Suprapubic skin (tissue), 4 donors: ENCODE data around the gene NANS. TPM values are rescaled to one million over a fixed set of nuclear protein-coding genes. Genes with fewer than 3 reads are reported as not detected.

Experiments used
- DNase-seq, 2 donors: peaks; one replicate each; pipeline ENCODE4 v3.0.0-alpha.2; 2019; ENCODE audit warnings: low spot score in 2 of 2
- H3K27ac ChIP-seq: fragments of 200-600 bp; sonication (generic); one replicate; pipeline ENCODE4 v1.5.1; 2019
- H3K27me3 ChIP-seq: fragments of 200-600 bp; sonication (generic); one replicate; pipeline ENCODE4 v1.5.1; 2019
- H3K36me3 ChIP-seq: fragments of 200-600 bp; sonication (generic); one replicate; pipeline ENCODE4 v1.5.1; 2019
- H3K4me1 ChIP-seq: fragments of 200-600 bp; sonication (generic); one replicate; pipeline ENCODE4 v1.5.1; 2019
- H3K4me3 ChIP-seq: fragments of 200-600 bp; sonication (generic); one replicate; pipeline ENCODE4 v1.5.1; 2019; ENCODE audit warnings: mild to moderate bottlenecking
- H3K9me3 ChIP-seq: fragments of 200-600 bp; sonication (generic); one replicate; pipeline ENCODE4 v1.5.1; 2019
- CTCF ChIP-seq, 2 donors: fragments of 200-600 bp in 1 of 2; fragments of 450-650 bp in 1 of 2; sonication (generic) in 1 of 2; IDR thresholded peaks; one replicate each; pipeline ENCODE4 v1.5.1; 2016 to 2019; ENCODE audit warnings: antibody characterized with exemption in 2 of 2, mild to moderate bottlenecking in 1 of 2, moderate library complexity in 1 of 2
- EP300 ChIP-seq: sonication (generic); formaldehyde crosslinking; IDR thresholded peaks from one replicate; pipeline ENCODE4 v1.6.1; 2017; ENCODE audit warnings: antibody characterized with exemption
- POLR2A ChIP-seq, 2 donors: fragments of 450-650 bp; IDR thresholded peaks; one replicate each; pipeline ENCODE4 v1.6.1; 2017; ENCODE audit warnings: antibody characterized with exemption in 2 of 2, mild to moderate bottlenecking in 2 of 2, moderate library complexity in 2 of 2
- POLR2AphosphoS5 ChIP-seq, 3 donors: sonication (generic); formaldehyde crosslinking; IDR thresholded peaks; one replicate each; pipeline ENCODE4 v1.6.1; 2017; ENCODE audit warnings: antibody characterized with exemption in 3 of 3
- WGBS: methylation state at CpG from one replicate; pipeline ENCODE4 v1.1.5; 2018; 5-methylcytosine and 5-hydroxymethylcytosine counted together
- total RNA-seq, 4 donors: library from RNA; depleted of rRNA; stranded (reverse); fragments of >200 nt; gene quantifications; one replicate each; pipeline ENCODE4 v1.1.0, GENCODE V29; 2016

Gene NANS
- total RNA-seq, 4 donors from 2014 or later = 35.0 to 49.6 (median 45.2) TPM

- Histone ChIP-seq H3K27ac (no peak overlapping the region), H3K27me3 (no peaks in the 10 kb centered on the region), H3K4me1 (peaks cover 37% of the 10 kb centered on the region), H3K9me3 (no peaks in the 10 kb centered on the region), H3K4me3 (no peak overlapping the region), H3K36me3 (peaks cover 4% of the 10 kb centered on the region)
- TF ChIP-seq POLR2AphosphoS5 (IDR thresholded peaks at IDR 0.05) (no peak), CTCF (IDR thresholded peaks at IDR 0.05) (no peak), EP300 (no peak), POLR2A (IDR thresholded peaks at IDR 0.05) (no peak)
- DNase-seq = peak in 1 of 2 donors; percentile 43
- WGBS = 82% methylated on average over 2 of the region's 2 CpGs
Observed at GRCh38 chr9:98099346-98099745, 42.8 kb downstream of the NANS start.

DNA sequence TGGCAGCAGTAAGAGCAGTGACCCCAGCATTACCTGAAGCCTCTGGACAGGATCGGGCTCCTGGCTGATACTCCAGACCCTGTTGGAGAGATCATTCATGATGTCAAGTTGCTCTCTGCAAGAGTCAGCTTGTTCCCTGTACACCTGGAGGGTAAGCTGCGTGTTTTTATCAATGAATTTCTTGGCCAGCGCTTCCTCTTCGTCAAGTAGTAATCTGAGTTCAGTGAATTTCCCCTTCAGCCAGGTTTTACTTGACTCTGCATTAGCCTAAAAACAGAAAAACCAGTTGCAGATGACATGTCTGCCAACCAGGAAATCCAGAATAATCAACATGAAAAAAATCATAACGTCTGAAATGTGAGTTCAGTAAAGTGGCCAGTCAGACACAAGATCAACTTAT, 43.4 kb downstream of the NANS start:
- WGBS = 35% methylated on average over 5 of the region's 5 CpGs
- no peaks in the 10 kb centered on the region for H3K9me3 ChIP-seq
- H3K4me3 ChIP-seq = no peak overlapping the region
- no peaks in the 10 kb centered on the region for H3K27me3 ChIP-seq
- H3K4me1 ChIP-seq = peaks cover 37% of the 10 kb centered on the region
- peak; percentile 18 to 40 for DNase-seq
- H3K36me3 ChIP-seq = peaks cover 2% of the 10 kb centered on the region
- H3K27ac ChIP-seq = no peak overlapping the region
- TF ChIP-seq CTCF (IDR thresholded peaks at IDR 0.05) = no peak
- no peak for TF ChIP-seq EP300
- TF ChIP-seq POLR2AphosphoS5 (IDR thresholded peaks at IDR 0.05) = no peak

- DNase-seq = no peak
- Histone ChIP-seq H3K27ac (no peak overlapping the region), H3K27me3 (no peaks in the 10 kb centered on the region), H3K36me3 (no peaks in the 10 kb centered on the region), H3K4me1 (peaks cover 37% of the 10 kb centered on the region), H3K9me3 (no peaks in the 10 kb centered on the region), H3K4me3 (no peak overlapping the region)
- TF ChIP-seq EP300 = no peak
- TF ChIP-seq POLR2A (IDR thresholded peaks at IDR 0.05) = no peak
- no peak for TF ChIP-seq CTCF (IDR thresholded peaks at IDR 0.05)
- TF ChIP-seq POLR2AphosphoS5 (IDR thresholded peaks at IDR 0.05) = no peak
Observed at GRCh38 chr9:98100456-98100855, 43.9 kb downstream of the NANS start.

- peak; percentile 25 to 28 for DNase-seq
- no peak for TF ChIP-seq POLR2AphosphoS5 (IDR thresholded peaks at IDR 0.05)
- no peak for TF ChIP-seq POLR2A (IDR thresholded peaks at IDR 0.05)
- no peak for TF ChIP-seq EP300
- no peak for TF ChIP-seq CTCF (IDR thresholded peaks at IDR 0.05)
- Histone ChIP-seq H3K4me1 (peaks cover 37% of the 10 kb centered on the region), H3K27me3 (no peaks in the 10 kb centered on the region), H3K36me3 (no peaks in the 10 kb centered on the region), H3K9me3 (no peaks in the 10 kb centered on the region), H3K27ac (no peak overlapping the region), H3K4me3 (no peak overlapping the region)
- 93% methylated on average over 7 of the region's 7 CpGs for WGBS
Observed at GRCh38 chr9:98101416-98101815, 44.9 kb downstream of the NANS start.

- DNase-seq = peak; percentile 52 to 62
- WGBS = 33% methylated on average over 6 of the region's 6 CpGs
- H3K4me1 ChIP-seq = peaks cover 37% of the 10 kb centered on the region
Observed at GRCh38 chr9:98101868-98102273, 45.3 kb downstream of the NANS start.

More at GRCh38 chr9:98101868-98102273, 45.3 kb downstream of the NANS start:
- no peaks in the 10 kb centered on the region for H3K27me3 ChIP-seq
- H3K9me3 ChIP-seq = no peaks in the 10 kb centered on the region
- H3K4me3 ChIP-seq = no peak overlapping the region
- H3K27ac ChIP-seq = no peak overlapping the region
- no peaks in the 10 kb centered on the region for H3K36me3 ChIP-seq
- TF ChIP-seq POLR2AphosphoS5 (IDR thresholded peaks at IDR 0.05) = no peak
- TF ChIP-seq POLR2A (IDR thresholded peaks at IDR 0.05) = no peak
- TF ChIP-seq EP300 = no peak
- no peak for TF ChIP-seq CTCF (IDR thresholded peaks at IDR 0.05)
